ENCODE measurements around the gene RALGPS2. TPM values are rescaled to one million over a fixed set of nuclear protein-coding genes. Genes with fewer than 3 reads are reported as not detected.

RALGPS2 gene
- total and polyA plus RNA-seq, 2 of the 8 experiments (the other 6 are each of a cell fraction or from before 2014, with no cell fraction given): 6.7 to 38.0 TPM

GRCh38 chr1:178877896-178878295 is 152.9 kb downstream of the RALGPS2 start (continued):
- no peak for TF ChIP-seq KDM1A (IDR thresholded peaks at IDR 0.05; ENCODE audit: borderline replicate concordance, low read length)
